GM10847 (cell line): Measurements from ENCODE around the gene TFB1M.

ENCODE experiments used
- POLR2A ChIP-seq: IDR thresholded peaks from 2 replicates; pipeline ENCODE4 v1.6.1; 2011; ENCODE audit not compliant: insufficient read length; ENCODE audit errors: extremely low read depth

The TFB1M gene

GRCh38 chr6:155212616-155213380, 101.5 kb downstream of the TFB1M start:
- TF ChIP-seq POLR2A, result no peak

- no peak for TF ChIP-seq POLR2A
Observed at GRCh38 chr6:155212106-155212505, 102.2 kb downstream of the TFB1M start.

DNA sequence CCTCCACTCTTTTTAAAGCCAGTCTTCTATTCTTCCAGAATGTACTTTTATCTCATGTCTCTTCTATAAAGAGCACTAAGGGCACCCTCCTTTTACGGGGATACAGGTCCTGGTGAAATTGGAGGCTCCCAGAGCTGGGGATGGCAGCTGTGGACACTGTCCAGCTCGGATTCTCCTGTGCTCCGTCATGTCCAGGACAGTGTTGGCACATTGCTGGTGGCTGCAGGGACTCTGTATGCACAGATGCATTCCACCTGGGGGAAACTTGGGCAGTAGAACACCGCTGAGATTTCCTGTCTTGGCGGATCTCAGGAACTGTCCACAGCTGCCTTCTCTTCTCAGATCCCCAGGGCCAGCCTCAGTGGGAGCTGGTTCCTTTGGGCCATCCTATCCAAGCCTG, 107.1 kb downstream of the TFB1M start:
- TF ChIP-seq POLR2A, result no peak
